Lung (tissue), 12 donors: ENCODE data around the gene HECW1. TPM values are rescaled to one million over a fixed set of nuclear protein-coding genes. Genes with fewer than 3 reads are reported as not detected.

Experiments
- ATAC-seq: fragments of 200-7000 bp; cut with Tn5 transposase; one replicate; pipeline ENCODE4 v1.9.1; 2020; ENCODE audit warnings: moderate number of reproducible peaks; ENCODE audit not compliant: insufficient read depth, low FRiP score
- DNase-seq, 3 donors: peaks; one replicate each; pipeline ENCODE4 v3.0.0-alpha.2; 2013 to 2017
- H3K27ac ChIP-seq, 2 donors: one replicate each; pipeline ENCODE4 v1.5.1; 2013; ENCODE audit warnings: mild to moderate bottlenecking in 2 of 2, moderate library complexity in 2 of 2, control low read depth in 1 of 2, inconsistent platforms in 1 of 2, low read depth in 1 of 2, low read length in 1 of 2
- H3K27me3 ChIP-seq, 3 donors: one replicate each; pipeline ENCODE4 v1.5.1; 2013; ENCODE audit warnings: low read length in 2 of 3; ENCODE audit not compliant: control insufficient read depth in 3 of 3, insufficient read depth in 3 of 3
- H3K36me3 ChIP-seq, 4 donors: one replicate each; pipeline ENCODE4 v1.5.1; 2013; ENCODE audit warnings: low read length in 4 of 4, mild to moderate bottlenecking in 1 of 4, moderate library complexity in 1 of 4; ENCODE audit not compliant: control insufficient read depth in 4 of 4, insufficient read depth in 4 of 4
- H3K4me1 ChIP-seq, 5 donors: one replicate each; pipeline ENCODE4 v1.5.1; 2013; ENCODE audit warnings: low read length in 5 of 5, mild to moderate bottlenecking in 2 of 5, moderate library complexity in 1 of 5; ENCODE audit not compliant: control insufficient read depth in 5 of 5, insufficient read depth in 5 of 5
- H3K4me3 ChIP-seq: one replicate; pipeline ENCODE4 v1.5.1; 2013; ENCODE audit warnings: mild to moderate bottlenecking, control low read depth, moderate library complexity
- H3K9ac ChIP-seq, 2 donors: one replicate each; pipeline ENCODE4 v1.5.1; 2013; ENCODE audit warnings: low read length in 2 of 2, control low read depth in 1 of 2; ENCODE audit not compliant: insufficient read depth in 1 of 2
- H3K9me3 ChIP-seq, 4 donors: one replicate each; pipeline ENCODE4 v1.5.1; 2013; ENCODE audit warnings: low read length in 3 of 4, mild to moderate bottlenecking in 1 of 4, moderate library complexity in 1 of 4; ENCODE audit not compliant: control insufficient read depth in 4 of 4, insufficient read depth in 3 of 4
- whole genome bisulfite sequencing, 2 donors: extraction: QIAGEN DNeasy Blood & Tissue Kit; methylation state at CpG; one replicate each; pipeline ENCODE4 v1.1.7; 2013; 5-methylcytosine and 5-hydroxymethylcytosine counted together
- polyA plus RNA-seq, 2 donors: library from polyadenylated mRNA; stranded (reverse); fragments of 200-250 nt; gene quantifications; one replicate each; pipeline ENCODE4 v1.2.1, GENCODE V29; 2013
- total RNA-seq, 2 donors: library from RNA; depleted of rRNA in 1 of 2; stranded (reverse); fragments of >200 nt in 1 of 2; gene quantifications; one replicate each; pipeline ENCODE4 v1.2.1, GENCODE V29; 2014 to 2021
- TF ChIP-seq, protein P1 (sequence below): IDR thresholded peaks from 2 replicates; pipeline ENCODE4 v1.5.1; 2012; ENCODE audit warnings: mild to moderate bottlenecking; ENCODE audit errors: control extremely low read depth, extremely low read depth
- donor health status: control.
- donor health status: control.
- donor health status: Bipolar disorder and iron deficiency.
- donor health status: healthy.
- donor health status: DM: yes; HTN: yes; CAD: no.

The HECW1 gene
- total and polyA plus RNA-seq, 4 donors, result 0.05 to 0.21 (median 0.13) TPM

DNA sequence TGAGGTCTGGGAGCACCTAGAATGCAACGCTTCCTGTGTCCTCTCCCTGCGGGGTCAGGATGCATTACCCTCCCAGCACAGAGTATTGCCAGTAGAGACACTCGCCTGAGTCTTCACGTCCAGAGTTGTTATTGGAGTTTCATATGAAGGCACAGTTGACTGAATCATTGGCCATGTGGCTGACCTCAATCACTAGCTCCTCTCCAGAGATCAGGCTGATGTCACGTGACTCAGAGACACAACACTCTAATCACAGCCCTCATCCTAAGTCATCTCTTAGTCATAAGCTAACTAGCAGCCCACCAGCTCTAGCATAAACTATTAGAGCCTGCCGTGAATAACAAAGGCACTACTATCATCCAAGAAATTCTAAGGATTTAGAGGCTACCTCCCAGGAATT is 107.8 kb downstream of the HECW1 start:
- no peaks in the 10 kb centered on the region for H3K4me1 ChIP-seq
- TF ChIP-seq, protein P1, sequence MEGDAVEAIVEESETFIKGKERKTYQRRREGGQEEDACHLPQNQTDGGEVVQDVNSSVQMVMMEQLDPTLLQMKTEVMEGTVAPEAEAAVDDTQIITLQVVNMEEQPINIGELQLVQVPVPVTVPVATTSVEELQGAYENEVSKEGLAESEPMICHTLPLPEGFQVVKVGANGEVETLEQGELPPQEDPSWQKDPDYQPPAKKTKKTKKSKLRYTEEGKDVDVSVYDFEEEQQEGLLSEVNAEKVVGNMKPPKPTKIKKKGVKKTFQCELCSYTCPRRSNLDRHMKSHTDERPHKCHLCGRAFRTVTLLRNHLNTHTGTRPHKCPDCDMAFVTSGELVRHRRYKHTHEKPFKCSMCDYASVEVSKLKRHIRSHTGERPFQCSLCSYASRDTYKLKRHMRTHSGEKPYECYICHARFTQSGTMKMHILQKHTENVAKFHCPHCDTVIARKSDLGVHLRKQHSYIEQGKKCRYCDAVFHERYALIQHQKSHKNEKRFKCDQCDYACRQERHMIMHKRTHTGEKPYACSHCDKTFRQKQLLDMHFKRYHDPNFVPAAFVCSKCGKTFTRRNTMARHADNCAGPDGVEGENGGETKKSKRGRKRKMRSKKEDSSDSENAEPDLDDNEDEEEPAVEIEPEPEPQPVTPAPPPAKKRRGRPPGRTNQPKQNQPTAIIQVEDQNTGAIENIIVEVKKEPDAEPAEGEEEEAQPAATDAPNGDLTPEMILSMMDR, result no peak
- 91 to 93% methylated on average over 6 of the region's 6 CpGs for WGBS, 2 donors
- no peak for ATAC-seq
- no peak overlapping the region for H3K4me3 ChIP-seq
- no peak for DNase-seq
- H3K9ac ChIP-seq, result no peak overlapping the region
- no peaks in the 10 kb centered on the region for H3K9me3 ChIP-seq
- H3K27ac ChIP-seq, result no peak overlapping the region
- no peaks in the 10 kb centered on the region for H3K27me3 ChIP-seq
- no peaks in the 10 kb centered on the region for H3K36me3 ChIP-seq

DNA sequence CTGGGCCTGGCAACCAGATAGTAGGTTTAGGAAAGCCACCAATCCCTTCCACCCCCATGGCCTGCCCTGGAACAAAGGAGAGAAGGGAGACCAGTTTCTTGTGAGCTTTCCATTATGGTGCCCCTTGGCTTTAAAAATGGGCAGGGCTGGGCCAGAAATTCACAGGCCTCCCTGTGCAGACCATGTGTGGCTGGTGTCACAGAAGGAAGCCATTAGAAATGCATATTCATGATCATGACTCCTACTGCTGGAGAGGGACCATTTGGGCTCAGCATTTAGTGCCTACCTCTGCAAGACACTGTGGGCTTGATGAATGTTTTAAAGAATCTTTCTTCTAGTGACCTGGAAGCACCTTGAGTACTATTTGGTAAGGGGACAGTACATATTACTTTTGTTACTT is 108.3 kb downstream of the HECW1 start:
- H3K27me3 ChIP-seq, result no peaks in the 10 kb centered on the region
- no peak overlapping the region for H3K9ac ChIP-seq
- TF ChIP-seq, protein P1, result no peak
- H3K9me3 ChIP-seq, result no peaks in the 10 kb centered on the region
- H3K4me1 ChIP-seq, result no peaks in the 10 kb centered on the region
- no peak overlapping the region for H3K27ac ChIP-seq
- no peak for ATAC-seq
- H3K36me3 ChIP-seq, result no peaks in the 10 kb centered on the region
- DNase-seq, result no peak
- H3K4me3 ChIP-seq, result no peak overlapping the region

DNA sequence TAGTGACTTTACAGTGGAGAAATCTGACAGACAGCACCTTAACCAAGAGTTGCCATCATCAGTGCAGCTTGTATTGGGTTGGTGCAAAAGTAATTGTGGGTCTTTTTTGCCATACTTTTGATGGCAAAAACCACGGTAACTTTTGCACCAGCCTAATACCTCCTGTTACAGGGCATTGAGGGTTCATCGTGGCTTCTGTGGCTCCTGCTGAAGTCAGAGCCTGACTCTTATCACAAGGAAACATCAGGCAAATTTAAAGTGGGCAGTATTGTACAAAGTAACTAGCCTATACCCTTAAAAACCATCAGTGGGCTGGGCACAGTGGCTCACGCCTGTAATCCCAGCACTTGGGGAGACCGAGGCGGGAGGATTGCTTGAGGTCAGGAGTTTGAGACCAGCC is 117.4 kb downstream of the HECW1 start:
- Histone ChIP-seq H3K27ac (no peak overlapping the region), H3K4me3 (no peak overlapping the region), H3K9me3 (no peaks in the 10 kb centered on the region), H3K9ac (no peak overlapping the region), H3K27me3 (no peaks in the 10 kb centered on the region), H3K36me3 (no peaks in the 10 kb centered on the region), H3K4me1 (no peaks in the 10 kb centered on the region)
- ATAC-seq (no peak), DNase-seq (no peak)
- WGBS, 2 donors, result 40 to 72% methylated on average over 5 of the region's 5 CpGs
- TF ChIP-seq, protein P1, result no peak

DNA sequence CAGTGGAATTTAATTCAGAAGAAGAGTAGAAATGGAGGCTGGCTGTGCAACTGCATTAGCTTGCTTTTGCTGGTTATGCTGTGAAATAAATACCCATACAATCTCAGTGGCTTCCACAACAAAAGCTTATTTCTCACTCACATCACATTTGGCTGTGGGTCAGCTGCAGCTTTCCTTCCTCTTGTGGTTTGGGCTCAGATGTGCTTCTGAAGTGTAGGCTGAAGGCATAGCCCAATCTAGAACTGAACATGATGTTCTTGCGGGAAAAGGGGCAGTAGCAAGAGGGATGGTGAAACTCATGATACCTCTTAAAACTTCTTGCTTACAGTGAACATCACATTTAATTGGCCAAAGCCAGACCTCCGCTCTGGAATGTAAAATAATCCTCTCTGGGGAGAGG is 119.9 kb downstream of the HECW1 start:
- no peak overlapping the region for H3K9ac ChIP-seq
- TF ChIP-seq, protein P1, result no peak

More for the DNA sequence above, 119.9 kb downstream of the HECW1 start:
- no peaks in the 10 kb centered on the region for H3K27me3 ChIP-seq
- no peak for ATAC-seq
- no peak overlapping the region for H3K4me3 ChIP-seq
- no peaks in the 10 kb centered on the region for H3K4me1 ChIP-seq
- no peaks in the 10 kb centered on the region for H3K36me3 ChIP-seq
- no peaks in the 10 kb centered on the region for H3K9me3 ChIP-seq
- 47 to 76% methylated on average over 2 of the region's 2 CpGs for WGBS, 2 donors
- H3K27ac ChIP-seq, result no peak overlapping the region
- DNase-seq, result no peak
